Transverse colon (tissue), 4 donors: ENCODE measurements around the gene DCST1.
A peak's percentile ranks its signal among the peaks of the same experiment; 100 is the strongest.

Experiments used
- CTCF ChIP-seq, 5 experiments: fragments of 200-600 bp in 3 of 5; fragments of 450-650 bp in 2 of 5; sonication (generic) in 3 of 5; IDR thresholded peaks; 1 replicate in 2 of 5; 2 replicates in 3 of 5; pipeline ENCODE4 v1.5.1; 2016 to 2017; ENCODE audit warnings: antibody characterized with exemption in 5 of 5, inconsistent platforms in 3 of 5, mild to moderate bottlenecking in 2 of 5, moderate library complexity in 1 of 5
- POLR2A ChIP-seq: fragments of 450-650 bp; IDR thresholded peaks from one replicate; pipeline ENCODE4 v1.6.1; 2016; ENCODE audit warnings: antibody characterized with exemption, mild to moderate bottlenecking, moderate library complexity
- POLR2AphosphoS5 ChIP-seq, 3 donors: sonication (generic); formaldehyde crosslinking; IDR thresholded peaks; one replicate each; pipeline ENCODE4 v1.6.1; 2016; ENCODE audit warnings: antibody characterized with exemption in 3 of 3

GRCh38 chr1:155000726-155001424 lies 32.7 kb upstream of the DCST1 start:
- TF ChIP-seq CTCF (IDR thresholded peaks at IDR 0.05) (peak in 2 of 5 experiments; percentile 37 to 43), POLR2A (peak; percentile 90), POLR2AphosphoS5 (IDR thresholded peaks at IDR 0.05) (peak; percentile 72 to 94 (median 91))
